ENCODE results near the gene RPS3A.
"Not testable (repeated sequence)": the region's sequence is repeated elsewhere in the genome, so short reads cannot be mapped to it uniquely, and the experiment has no call there.

RPS3A gene

DNA sequence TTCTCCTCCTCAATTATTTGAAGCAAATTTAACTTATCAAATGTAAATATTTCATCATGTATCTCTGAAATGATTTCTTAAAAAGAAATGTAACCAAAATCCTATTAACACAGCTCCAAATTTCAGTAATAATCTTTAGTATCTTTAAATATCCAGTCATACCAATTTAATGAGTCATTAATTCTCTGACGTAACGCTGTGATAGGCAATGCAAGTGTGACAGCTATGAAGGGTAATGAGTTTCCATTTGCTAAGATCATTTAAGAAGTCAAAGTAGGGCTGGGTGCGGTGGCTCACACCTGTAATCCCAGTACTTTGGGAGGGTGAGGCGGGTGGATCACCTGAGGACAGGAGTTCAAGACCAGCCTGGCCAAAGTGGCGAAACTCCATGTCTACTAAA lies 15.6 kb downstream of the RPS3A start:
- no peak for DNase-seq (ENCODE audit: low spot score)

DNA sequence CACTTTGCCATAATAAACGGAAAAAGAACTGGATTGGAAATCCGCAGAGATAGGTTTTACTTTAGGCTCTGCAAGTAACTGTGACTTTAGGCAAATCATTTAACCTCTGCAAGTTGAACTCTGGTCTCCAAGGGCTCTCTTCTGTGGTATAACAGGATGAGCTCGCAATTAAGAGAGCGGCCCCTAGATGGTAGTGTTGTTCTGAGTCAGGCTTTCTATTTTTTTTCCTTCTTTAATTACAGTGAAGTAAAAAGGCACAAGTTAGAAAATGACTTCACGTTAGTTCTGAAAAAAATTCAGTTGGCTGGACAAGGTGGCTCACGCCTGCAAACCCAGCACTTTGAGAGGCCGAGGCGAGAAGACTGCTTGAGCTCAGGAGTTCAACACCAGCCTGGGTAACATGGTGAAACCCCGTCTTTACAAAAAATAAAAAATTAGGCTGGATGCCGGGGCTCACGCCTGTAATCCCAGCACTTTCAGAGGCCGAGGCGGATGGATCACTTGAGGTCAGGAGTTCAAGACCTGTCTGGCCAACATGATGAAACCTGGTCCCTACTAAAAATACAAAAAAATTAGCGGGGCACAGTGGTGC lies 18.0 kb downstream of the RPS3A start:
- DNase-seq (ENCODE audit: low spot score), result peak; percentile 64

DNA sequence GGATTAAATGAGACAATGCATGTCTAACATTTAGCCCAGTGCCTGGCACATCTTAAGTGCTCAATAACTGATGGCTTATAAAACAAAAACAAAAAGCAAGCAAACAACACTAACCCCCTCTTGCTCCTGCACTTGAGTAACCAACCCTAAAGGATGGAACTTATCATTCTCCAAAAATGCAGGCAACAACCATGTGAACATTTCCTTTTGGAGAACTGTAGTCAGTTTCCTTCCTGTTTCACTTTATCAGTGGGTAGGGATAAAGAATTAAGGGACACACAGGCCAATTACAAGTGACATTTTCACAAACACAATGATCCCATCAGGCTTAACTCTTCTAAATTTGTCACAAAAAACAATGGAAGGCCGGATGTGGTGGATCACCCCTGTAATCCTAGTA lies 30.4 kb downstream of the RPS3A start:
- no peak for DNase-seq (ENCODE audit: low spot score)

DNA sequence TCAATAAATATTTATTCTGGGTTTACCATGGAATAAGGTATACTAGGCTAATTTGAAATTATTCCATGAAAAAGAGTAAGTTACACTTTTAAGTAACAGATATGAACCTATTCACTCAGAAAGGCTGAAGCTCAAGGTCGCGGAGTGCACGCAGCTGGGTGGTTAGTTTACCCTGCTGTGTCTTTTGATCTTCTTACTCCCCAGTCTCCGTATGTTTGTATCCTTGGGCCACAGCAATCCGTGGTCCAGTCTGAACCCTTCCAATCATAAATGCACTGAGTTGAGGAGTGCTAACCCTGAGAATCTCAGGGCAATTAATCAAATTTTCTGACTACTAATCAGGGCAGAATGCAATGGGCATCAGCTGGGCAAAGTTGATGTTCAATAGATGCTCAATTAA lies 33.9 kb downstream of the RPS3A start:
- no peak for DNase-seq (ENCODE audit: low spot score)

DNA sequence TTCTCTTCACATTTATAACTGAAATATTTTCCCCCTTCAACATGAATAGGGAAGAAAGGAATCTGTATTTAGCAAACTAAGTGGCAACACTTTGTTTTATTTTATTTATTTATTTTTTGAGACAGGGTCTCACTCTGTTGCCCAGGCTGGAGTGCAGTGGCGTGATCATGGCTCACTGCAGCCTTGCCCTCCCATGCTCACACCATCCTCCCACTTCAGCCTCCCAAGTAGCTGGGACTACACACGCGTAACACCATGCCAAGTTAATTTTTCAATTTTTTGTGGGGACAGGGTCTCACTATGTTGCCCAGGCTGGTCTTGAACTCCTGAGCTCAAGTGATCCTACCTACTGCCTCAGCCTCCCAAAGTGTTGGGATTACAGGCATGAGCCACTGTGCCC lies 36.6 kb downstream of the RPS3A start:
- DNase-seq (ENCODE audit: low spot score), result not testable (repeated sequence)

DNA sequence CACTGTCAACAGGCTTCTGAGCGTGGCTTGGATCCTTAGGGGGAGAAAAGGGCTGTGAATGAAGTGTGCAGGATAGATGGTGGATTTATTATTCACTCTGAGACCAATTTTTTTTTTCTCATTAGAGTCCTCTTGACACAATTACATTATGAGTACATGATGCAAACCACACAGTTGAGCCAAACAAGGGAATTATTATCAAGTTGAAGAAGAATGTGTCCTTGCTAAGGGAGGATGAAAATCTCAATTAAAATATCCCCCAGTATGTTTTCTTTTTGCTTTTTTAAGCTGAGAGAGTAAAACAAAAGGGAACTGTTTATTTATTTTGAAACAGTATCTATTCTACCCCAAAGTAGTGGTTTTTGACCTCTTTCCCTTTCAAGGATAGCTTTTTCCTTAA lies 40.4 kb downstream of the RPS3A start:
- DNase-seq (ENCODE audit: low spot score), result no peak

DNA sequence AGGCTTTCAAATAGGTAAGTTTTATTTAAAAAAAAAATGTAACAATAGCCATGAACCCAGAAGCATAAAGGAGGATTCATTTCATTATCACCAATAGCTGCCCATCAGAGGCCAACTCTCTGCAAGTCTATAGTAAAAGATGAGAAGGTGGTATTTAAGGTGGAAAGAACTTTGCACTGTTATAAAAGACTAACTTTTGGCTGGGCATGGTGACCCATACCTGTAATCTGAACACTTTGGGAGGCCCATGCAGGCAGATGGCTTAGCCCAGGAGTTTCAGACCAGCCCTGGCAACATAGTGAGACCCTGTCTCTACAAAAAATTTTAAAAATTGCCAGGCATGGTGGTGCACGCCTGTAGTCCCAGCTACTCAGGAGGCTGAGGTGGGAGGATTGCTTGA lies 43.3 kb downstream of the RPS3A start:
- DNase-seq (ENCODE audit: low spot score), result no peak

DNA sequence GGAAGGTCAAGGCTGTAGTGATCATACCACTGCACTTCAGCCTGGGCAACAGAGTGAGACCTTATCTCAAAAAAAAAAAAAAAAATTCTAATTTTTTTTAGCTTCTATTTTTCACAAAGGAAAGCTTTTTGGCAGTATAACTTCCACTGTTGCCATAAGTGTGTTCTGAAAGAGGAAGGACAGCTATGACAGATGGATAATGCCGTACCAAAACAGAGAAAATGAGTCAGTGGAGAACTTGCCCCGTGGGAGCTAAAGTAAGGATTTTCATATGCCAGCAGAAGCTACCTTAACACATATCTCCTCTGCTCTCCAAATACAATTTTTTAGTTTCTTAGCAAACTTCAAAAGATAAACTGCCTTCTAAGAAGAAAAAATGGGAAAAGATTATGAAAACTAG lies 43.7 kb downstream of the RPS3A start:
- DNase-seq (ENCODE audit: low spot score), result no peak

DNA sequence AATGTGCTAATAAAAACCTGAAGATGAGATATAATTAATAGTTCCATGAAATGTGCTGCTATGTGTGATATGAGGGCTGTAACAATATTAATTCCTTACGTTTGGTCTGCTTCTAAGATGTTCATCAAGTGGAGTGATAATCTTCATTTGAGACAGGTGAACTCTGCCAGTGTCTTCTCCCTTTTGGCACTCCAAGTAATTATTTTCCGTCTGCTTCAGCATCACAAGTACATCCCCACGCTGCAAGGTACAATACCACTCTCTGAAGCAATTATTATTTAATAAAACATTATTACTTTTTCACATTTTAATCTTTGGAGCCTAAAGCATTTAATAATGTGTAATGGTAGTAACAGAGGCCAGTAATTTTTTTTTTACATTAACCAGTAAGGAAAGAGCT lies 44.4 kb downstream of the RPS3A start:
- DNase-seq (ENCODE audit: low spot score), result no peak

DNA sequence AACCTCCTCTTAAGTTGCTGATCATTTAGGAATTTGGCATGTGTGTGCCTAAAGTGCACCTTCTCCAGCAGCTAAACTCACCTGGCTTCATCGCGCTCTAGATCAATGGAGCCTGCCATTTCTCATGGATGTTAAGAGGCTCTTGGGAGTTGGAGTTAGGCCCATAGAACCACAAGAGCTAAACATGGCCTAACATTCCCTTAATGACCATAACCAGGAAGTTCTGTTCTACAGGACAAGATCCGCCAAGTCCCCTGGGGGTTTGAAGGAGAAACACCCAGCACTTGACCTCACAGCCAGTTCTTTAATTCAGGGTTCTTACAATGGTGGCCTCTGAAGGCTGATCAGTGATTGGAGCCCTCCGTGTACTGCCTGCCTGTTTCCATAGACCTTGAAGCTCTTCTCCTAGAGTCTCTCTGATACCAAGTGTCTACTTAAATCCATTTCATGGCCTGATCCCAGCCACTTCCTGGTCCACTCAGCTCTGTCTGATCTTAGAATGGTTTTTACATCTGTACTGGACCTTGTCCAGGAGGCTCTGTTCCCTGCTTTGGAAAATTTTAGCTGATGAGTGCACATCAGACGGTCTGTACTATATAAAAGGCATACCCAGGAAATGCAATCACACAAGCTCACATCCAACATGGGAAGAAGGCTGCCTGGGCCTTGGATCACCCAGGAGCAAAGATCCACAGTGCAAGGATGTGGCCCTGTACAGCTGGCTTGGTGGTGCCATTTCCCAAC lies 45.1 kb downstream of the RPS3A start:
- no peak for DNase-seq (ENCODE audit: low spot score)

DNA sequence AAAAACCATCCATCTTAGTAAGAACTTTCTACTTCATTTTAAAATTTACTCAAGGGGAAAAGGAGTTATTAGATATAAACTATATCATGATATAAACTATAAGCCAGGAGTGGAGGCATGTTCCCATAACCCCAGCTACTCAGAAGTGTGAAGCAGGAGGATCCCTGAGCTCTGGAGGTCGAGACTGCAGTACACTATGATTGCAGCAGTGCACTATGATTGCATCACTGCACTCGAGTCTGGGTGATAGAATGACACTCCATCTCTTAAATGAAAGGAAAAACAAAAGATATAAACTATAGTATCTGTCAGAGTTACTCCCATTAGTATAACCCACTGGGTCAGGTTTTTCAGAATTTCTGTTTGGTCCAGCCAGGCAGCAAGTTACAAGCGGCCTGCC lies 47.6 kb downstream of the RPS3A start:
- DNase-seq (ENCODE audit: low spot score), result no peak

DNA sequence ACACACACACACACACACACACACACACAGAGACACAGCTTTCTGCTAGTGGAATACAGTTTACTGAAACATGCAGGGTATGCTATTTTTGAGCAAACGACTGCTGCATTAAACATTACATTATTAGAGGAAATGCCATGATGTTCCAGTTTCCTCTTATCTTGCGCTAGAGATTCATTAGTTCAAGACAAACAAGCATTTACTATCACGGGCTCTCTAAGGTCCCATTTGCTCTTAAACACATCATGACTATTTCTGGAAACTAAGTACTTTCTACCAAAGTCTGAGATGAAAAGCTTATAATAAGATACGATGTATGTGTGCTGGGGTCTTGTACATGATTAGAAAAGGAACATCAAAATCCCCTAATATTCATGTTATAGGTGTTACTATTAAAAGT lies 48.8 kb downstream of the RPS3A start:
- no peak for DNase-seq (ENCODE audit: low spot score)

DNA sequence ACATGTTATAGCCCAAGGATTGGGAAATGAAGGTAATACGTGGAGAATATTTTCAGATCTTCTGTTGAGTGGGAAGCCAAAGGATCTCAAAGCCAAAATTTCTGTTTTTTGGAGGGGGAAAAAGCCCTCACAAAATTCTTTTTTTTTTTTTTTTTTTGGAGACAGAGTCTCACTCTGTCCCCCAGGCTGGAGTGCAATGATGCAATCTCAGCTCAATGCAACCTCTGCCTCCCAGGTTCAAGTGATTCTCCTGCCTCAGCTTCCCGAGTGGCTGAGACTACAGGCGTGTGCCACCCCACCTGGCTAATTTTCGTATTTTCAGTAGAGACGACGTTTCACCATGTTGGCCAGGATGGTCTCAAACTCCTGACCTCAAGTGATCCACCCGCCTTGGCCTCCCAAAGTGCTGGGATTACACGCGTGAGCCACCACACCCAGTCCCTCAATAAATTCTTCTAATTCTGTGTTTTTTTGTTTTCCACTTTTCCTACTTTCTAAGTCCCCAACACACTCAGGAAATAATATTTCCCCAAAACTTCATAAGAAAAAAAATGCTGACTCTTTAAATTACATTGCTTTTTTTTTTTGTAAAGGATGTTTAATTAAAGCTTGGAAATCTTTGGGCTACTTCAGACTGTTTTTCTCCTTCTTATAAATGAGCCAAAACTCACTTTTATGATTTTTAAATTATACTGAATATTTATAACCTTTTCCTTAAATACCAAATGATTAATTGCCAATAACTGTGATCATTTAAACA lies 51.6 kb downstream of the RPS3A start:
- no peak for DNase-seq (ENCODE audit: low spot score)

DNA sequence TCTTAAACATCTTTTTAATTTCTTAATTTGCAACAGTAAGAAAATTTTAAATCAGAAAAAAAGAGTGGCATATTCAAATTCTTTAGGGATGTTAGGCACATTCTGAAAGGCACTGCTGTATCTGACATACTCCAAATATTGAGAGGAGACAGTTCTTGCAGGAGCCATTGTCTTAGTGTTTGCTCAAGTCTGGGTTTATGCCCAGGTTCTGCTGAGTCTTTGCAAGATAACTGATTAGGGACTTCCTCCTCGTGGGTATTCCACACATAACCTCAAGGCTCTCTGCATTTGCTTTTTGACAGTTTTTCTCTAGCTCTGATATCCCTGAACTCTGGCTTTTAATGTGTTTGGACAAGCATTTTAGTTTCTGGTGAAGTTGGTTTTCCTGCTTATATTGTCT lies 52.6 kb downstream of the RPS3A start:
- no peak for DNase-seq (ENCODE audit: low spot score)

DNA sequence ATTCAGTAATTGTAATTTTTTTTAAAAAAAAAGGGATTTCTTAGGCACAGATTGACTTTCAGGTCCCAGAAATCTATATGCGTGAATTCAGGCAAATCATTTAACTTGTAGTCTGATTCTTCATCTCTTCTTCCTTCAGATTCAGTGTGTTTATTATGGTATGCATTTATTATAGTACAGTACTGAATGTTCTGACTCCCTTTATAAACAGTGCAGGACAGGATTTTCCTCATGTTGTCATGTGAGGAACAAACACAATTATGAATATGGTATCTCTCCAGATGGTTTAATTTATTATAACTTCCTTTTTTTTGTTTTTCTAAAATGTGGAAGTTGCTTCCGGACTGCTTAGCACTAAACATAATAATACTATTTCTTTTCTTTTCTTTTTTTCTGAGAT lies 54.2 kb downstream of the RPS3A start:
- no peak for DNase-seq (ENCODE audit: low spot score)

Data from LoVo (cell line).